ENCODE results near the gene POLR1B.

GRCh38 chr2:112601754-112602153 is 59.5 kb downstream of the POLR1B start:
- TF ChIP-seq CTCF (IDR thresholded peaks at IDR 0.05) (no peak), EZH2 (IDR thresholded peaks at IDR 0.05) (no peak)
